GM21360 (cell line): ENCODE results near the gene GLIS1.

ENCODE experiments used
- ATAC-seq: cut with Tn5 transposase; IDR thresholded peaks from one replicate; pipeline ENCODE4 v1.9.1; 2021; ENCODE audit warnings: mild to moderate bottlenecking, moderate library complexity; ENCODE audit not compliant: unreplicated experiment

GLIS1 gene

DNA sequence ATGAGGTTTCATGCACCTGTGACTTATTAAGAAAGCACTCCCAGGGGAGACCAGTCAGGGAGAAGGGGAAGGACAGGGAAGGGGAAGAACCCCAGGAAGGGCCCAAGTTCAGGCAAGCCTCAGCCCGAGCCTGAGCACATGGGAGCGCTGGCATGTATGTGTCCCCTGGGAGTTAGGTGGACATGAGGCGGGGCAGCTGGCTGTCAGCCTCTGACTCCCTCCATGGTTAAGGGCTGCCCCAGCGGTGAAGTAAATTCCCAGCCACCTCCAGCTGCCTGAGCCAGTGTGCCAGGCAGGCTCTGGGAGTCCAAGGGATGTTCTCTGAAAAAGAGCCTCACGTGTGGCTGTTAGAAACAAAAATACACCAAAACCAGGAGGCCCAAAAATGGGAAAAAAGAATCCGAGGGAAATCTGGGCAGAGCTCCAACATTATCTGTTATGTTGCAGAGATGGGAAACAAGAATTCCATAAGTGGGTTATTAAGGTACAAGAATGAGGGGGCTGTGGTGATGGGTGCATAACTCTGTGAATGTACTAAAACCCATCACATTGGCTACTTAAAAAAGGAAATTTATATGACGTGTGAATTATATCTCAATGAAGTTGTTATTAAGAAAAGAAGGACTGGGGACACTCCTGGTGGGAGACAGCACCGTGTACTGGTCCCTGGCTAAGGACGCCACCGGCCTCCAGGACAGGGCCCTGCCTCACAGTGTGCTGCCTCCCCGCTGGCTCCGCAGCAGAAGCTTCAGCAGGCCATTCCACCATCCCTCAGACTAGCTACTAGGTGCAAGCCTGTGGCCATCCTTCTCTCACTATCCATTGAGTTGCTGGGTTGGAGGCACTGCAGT lies 261.1 kb downstream of the GLIS1 start:
- ATAC-seq: no peak

DNA sequence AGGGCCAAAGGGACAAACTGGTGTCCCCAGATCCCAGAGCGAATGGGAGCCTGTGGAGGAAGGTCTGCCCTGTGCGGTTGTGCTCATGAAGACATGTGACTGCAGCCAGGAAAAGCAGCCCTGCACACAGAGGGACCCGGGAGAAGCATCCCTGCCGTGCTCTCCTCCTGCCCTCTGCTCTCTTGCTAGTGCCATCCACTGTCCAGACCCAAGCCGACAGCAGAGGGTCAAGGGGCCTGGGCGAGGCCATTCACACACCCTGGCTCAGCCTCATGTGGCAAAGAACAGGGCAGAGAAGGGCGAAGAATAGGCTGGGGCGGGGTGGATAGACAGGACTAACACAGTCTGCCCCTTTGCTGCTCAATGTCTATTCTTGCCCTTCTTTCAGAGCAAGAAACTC lies 262.4 kb downstream of the GLIS1 start:
- ATAC-seq: no peak

DNA sequence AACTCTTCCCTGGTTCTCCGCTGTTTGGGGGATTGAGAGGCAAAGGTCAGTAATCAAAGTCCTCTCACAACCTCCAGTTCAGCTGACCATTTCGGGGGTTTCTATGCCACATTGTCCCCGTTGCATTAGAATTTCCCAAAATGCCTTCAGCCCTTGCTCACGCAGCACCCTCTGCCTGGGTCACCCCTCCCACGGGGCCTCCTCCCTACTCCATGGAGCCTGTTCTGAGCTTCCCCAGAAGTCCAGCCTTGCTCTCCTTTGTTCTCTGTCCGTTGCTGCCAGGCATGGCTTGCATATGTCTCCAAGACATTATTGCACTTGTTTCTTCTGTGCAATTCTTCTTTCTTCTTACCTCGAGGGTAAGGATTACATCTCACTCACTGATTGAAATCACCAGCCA lies 263.3 kb downstream of the GLIS1 start:
- no peak for ATAC-seq

DNA sequence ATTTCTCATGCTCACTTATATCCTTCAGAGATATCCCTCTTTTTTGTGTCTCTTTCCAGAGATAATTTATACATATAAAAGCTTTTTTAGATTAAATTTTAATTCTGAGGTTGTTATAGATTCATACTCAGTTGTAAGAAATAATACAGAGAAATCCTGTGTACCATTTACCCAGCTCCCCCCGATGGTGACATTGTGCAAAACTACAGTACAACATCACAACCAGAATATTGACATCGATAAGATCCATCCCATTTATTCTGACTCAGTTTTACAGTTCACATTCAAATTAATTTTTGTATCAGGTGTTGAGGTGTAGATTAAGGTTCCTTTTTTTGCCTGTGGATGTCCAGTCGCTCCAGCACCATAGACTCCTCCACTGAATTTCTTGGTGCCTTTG lies 265.5 kb downstream of the GLIS1 start:
- no peak for ATAC-seq

DNA sequence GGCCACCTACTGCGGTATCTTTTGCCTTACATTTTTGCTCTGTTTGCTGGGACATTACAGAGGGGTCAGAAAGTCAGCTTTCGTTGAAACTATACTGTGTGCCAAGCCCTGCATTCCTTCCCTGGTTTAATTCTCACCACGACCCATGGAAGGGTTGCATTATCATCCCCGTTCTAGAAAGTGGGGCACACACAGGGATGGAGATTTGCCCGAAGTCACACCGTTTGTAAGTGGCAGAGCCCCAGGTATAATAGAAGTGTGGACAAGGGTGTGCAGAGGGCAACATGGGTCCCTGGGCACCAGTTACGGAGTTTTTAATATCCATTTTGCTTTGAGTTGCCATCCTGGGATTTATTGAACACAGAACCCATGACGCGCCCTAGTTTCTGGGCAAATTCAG lies 268.0 kb downstream of the GLIS1 start:
- ATAC-seq: no peak

DNA sequence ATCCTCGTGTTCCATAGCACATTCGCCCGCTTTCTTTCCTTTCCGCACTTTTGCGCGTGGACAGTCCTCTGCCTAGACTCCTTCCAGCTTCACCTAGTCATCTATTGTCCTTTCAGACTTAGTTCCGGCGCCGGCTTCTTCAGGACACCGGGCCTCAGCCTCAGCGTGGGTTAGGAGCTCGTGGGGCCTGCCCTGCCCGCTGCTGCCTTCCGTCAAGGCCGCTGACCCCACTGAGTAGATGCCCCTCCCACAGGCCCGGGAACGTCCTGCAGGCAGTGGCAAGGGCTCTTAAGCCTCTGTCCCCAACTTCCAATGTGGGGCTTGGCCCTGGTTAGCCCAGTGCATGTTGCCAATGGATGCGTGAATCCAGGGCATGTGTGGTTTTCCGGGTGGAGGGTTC lies 268.4 kb downstream of the GLIS1 start:
- ATAC-seq: no peak

DNA sequence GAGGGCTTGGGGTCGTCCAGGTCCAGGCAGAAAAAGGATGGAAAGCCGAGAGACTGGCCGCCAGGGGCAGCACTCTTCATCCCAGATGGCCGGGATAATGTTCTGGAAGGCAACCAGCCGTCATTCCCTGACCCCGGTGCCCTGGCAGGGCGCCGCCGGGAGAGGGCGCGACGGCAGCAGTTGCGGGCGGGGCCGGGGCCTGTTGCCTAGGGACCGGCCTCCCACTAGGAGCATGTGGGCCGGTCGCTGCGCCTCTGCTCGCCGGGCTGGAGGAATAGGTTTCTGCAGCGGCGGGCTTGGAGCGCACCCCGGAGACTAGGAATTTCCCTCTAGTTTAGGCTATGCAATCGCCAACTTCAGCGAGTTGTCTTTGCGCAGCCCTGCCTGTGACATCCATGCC lies 268.8 kb downstream of the GLIS1 start:
- no peak for ATAC-seq

DNA sequence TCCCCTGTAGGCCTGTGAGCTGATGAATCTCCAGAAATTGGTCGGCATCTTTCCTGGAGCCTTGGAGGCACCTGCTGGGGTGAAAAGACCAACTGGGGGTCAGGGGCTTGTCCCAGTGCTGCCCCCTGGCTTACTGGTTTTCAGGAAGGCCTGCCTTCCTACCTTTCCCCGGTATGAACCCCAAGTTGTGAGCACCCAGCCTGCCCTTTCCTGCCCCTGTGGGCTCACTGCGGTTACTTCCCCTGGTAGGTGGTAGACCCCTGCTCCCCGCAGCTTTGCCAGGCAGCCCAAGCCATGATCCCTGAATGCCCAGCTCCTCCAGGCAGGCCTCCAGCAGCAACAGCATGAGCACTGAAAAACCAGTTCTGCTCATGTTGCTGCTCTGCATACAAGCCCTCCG lies 269.6 kb downstream of the GLIS1 start:
- no peak for ATAC-seq

DNA sequence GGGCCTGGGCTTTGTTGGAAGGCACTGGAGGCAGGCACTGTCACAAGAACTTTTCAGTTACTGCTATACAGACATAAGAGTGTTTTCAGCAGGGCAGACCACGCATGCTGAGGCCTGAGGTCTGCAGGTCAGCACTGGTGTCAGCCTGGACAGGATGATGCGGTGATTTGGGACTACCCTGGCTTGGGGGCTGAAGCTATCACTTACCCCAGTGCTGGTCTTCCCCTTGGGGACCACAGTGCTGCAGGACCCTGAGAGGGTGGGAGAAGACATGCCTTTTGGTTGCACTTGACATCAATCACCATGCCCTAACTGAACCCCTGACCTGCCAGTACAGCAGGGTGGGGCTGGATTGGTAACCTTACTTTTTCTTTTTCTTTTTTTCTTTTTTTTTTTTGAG lies 270.6 kb downstream of the GLIS1 start:
- ATAC-seq: no peak

DNA sequence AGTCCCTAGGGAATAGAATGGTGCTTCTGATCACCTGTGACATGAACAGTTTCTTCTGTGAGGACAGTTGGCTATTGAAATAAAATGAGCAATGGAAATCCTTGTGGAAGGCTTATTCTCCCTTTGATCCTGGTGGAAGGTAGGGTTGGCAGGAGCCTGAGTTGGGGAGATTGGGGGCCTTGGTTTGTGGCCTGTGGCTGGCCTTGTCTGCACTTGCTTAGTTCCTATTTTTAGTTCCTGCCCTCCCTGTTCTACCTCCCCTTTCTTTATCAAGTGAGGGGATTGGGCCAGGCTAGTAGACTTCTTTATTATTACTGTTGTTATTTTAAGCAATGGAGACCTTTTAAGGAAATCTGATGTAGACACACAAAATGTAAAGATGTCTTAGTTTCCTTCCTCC lies 271.6 kb downstream of the GLIS1 start:
- no peak for ATAC-seq

DNA sequence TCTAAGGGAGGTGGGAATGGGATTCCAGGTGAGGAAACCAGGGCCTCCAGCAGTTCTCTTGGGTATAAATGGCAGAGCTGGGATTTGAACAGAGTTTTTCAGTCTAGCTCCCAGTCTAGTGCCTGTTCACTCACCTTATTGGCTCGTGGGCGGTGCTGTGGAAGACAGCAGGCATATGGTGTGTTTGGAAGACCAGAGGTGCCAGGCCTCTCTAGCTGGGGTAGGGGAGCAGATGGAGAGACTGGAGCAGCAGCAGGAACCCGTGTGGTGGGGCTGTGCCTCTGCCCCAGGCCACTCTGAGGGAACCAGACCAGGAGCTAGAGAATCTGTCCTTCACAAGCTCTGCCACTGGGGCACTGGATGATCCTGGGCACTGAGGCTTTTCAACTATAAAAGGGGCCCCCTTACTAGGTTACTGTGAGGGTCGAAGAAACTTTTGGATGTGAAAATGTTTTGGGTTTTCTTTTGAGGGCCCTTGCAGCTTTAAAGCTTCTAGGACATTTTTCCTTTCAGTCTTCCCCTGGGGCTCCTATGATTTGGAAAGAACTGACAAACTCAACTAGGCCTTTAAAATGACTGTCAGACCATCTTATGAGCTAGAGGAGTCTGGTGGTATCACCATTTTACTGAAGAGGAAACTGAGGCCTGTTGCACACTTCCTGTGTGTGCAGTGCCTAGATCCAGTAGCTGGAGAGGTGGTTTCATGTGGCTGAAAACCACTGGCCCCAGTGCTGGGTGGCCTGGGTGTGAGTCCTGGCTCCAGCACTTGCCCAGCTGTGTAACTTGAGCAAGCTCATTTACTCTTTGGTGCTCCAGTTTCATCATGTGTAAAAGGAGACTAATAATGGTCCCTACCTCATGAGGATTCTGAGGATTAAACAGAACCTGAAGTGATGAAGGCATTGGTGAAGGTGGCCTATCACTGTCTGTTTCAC lies 273.7 kb downstream of the GLIS1 start:
- ATAC-seq: no peak

DNA sequence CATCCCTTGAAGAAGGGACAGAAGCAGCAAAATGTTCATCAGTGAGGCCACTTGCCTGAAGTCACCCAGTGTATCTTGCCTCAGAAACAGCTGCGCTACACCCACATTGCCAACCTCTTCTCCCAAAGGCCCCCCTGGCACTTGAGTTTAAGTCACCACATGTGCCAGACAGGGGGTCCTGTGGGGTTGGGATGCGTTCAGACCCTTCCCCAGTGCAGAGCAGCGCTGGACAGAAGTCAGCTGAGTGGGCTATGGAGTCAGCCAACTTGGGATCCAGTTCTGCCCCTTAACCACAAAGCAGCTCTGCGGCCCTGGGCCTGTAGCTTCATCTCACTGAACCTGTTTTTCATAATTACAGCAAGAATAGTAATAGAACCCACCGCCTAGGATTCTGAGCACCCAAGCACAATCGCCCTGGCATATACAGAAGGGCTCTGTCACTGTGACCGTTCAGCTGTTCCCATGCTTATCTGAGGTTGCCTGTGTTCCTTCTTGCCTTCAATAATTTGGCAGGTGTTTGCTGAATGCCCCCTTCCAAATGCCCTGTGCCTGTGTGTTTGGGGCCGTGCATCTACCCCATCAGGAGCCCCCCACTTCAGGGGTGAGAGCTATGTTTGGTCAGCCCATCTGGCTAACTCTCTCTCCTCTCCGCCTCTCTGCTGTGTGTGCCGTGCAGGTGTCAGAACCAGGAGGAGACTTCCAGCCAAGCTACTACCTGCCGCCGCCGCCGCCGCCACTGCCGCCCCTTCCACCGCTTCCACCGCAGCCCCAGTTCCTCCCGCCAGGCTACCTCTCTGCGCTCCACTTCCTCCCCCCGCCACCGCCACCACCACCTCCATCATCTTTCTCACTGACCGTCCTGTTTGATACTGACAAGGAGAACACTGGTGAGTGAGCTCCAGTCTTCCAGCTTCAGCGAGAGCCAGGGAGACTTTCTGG lies 274.7 kb downstream of the GLIS1 start:
- ATAC-seq: no peak

DNA sequence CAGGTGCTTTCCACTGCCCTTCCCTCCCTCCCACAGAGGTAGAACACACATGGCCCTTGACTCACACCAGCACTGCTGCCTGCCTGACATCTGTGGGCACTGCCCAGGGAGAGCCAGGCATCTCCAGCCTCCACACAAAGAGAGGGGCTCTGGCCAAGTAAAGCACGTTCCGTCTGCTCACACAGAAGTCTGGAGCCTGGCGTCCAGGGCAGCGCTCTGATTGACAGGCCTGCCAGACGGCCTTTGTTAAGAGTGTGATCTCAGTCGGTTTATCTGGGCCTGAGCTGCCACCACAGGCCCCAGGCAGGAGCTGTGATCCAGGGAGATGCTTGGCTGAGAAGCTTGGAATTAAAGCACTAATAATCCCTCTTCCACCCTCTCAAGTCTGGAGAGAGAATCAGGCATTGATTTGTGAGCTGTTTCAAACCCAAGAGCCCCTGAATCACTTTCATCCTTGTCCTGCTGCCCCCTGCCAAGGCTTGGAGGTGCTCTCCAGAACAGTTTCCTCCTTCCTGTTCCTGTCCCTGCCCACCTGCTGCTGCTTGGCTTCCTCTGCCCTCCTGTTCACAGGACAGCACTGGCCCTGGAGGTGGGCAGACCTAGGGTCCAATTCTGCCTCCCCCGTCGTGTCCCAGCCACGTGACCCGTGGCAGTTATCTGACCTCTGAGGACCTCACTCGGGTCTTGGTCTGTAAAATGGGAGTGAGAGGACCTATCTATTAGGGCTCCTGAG lies 276.0 kb downstream of the GLIS1 start:
- ATAC-seq: no peak

DNA sequence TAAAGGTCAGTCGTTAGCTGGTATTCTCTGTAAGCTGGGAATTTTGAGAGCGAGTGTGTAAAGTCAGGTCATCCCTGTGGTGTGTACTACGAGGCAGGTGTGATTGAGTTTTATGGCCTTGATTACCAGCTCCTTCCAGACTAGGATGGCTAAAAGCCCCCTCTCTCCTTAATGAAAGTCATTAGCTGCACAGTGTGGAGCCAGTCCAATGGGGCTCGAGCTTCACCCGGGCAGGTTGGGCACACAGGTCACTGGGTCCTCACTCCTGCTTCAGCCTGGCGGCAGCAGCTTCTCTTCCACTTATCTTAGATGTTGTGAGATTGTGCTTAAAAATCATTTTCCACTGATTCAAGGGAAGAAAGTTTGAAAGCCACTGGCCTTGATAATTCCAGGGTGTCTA lies 276.8 kb downstream of the GLIS1 start:
- no peak for ATAC-seq

DNA sequence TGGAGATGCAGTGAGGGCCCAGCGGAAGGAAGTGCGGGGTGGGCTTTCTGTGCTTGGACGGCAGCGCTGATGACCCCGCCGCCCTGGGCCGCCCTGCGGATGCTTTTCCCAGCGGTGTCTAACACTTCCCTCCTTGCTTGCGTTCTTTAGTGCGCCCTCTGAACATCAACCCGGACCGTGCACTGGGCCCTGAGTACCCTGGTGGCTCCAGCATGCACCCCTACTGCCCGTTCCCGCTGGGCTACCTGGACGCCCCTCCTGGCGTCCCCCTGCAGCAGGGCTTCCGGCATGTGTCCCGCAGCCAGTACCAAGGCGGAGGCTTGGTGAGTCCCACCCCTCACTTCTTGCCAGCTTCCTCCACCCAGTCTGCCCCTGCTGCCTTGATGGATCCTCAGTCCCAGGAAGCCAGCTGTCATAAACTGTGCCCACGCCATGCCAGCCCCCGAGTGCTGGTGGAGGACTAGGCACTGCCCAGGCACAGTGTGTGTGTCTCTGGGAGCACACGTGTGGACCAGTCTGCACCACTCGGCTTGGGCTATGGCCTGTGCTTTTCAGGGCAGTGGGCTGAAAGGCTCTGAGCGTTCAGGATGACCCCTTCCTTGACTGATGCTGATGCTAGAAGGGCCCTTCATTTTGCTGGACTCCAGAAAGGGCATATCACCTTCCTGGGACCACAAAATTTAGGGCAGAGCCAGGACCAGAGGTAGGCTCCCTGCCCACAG lies 277.5 kb downstream of the GLIS1 start:
- no peak for ATAC-seq

DNA sequence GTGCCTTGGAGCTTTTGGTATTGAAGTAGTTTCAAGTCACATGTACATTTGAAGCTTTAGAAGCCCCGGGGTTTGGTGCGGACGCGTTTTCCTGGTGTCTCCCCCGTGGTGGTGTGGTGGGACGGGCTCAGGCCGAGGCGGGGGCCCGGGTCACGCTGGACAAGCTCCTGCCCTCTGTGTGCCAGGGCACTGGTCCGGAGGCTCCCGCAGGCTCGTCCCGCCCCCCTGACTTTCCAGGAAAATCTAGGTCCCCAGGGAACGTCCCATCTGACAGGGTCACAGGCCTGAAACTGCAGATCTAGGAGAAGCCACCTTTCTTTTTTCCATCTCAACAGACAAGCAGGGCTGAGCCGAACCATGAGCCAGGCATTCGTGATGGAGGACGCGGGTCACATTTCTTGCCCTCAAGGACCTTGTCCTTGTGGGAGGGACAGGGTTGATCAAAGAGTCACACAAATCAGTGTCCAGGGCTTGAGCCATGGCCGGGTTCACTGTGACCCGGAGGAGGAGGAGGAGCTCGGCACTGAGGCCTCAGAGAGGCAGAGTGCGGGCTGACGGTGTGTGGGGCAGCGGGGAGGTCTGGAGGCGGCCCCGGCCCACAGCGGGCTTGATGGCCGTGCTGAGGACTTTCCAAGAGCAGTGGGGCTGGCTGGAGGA lies 278.2 kb downstream of the GLIS1 start:
- no peak for ATAC-seq

DNA sequence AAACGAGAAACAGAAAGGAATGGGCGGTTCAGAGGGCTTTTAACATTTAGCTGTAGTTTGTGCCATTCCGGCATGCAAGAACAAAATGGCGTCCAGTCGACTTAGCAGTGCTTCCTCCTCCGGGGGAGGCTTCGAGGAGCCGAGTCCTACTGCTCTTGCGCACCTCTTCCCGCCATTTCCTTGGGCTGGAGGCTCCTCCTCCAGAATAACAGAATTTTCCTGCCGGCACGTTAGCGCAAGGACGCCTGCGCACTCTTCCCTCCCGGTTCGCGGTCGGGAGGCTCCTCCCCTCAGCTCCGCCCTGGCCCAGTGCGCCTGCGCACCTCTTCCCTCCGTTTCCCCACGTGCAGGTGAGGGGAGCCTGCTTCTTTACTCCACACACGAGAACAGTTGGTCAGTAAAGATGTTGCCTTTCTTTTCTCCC lies 278.7 kb downstream of the GLIS1 start:
- ATAC-seq: no peak

DNA sequence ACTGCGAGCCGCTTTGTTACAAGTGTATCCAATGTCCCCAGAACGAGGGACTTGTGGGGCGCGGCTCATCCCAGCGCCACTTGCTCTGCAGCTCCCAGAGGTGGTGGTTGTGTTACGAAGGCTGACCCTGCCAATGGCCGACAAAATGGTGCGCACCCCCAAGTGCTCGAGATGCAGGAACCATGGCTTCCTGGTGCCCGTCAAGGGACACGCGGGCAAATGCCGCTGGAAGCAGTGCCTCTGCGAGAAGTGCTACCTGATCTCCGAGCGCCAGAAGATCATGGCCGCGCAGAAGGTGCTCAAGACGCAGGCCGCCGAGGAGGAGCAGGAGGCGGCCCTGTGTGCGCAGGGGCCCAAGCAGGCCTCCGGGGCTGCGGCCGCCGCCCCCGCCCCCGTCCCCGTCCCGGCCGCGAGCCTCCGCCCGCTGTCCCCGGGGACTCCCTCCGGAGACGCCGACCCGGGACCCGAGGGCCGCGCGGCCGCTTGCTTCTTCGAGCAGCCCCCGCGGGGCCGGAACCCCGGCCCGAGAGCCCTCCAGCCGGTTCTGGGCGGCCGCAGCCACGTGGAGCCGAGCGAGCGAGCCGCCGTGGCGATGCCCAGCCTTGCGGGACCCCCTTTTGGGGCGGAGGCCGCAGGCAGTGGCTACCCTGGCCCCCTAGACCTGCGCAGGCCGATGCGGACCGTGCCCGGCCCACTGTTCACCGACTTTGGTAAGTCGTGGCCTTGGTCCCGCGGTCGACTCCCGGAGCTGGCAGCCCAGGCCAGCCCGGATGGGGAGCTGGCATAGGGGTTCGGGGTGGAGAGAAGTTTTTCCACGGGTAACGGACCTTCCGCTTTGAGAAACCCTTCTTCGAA lies 279.4 kb downstream of the GLIS1 start, which contains the start of gene DMRTB1:
DMRTB1 (plus strand) TSS at position 79 of the 855 bp plus-strand sequence; CDS start at position 134, 55 bp downstream.
- no peak for ATAC-seq
